ENCODE data around the gene HAND1.

The HAND1 gene

DNA sequence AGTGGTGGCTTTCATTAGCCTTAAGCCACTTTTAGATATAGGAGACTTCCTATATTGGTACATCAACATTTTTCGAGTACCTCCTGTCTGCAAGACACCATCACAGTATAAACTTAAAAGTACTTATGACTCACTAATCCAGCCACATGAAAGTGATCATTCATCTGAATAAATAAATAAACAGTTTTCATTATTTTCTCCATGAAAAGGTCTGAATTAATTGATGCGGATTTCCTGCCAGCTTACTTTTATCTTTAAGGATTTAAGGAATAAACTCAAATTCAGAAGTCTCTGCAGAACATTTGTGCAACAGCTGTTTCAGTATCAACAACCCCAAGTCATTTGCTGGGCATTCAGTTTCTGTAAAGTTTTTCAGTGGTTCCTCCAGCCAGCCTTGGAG, 28.2 kb downstream of the HAND1 start:
- DNase-seq: no peak

DNA sequence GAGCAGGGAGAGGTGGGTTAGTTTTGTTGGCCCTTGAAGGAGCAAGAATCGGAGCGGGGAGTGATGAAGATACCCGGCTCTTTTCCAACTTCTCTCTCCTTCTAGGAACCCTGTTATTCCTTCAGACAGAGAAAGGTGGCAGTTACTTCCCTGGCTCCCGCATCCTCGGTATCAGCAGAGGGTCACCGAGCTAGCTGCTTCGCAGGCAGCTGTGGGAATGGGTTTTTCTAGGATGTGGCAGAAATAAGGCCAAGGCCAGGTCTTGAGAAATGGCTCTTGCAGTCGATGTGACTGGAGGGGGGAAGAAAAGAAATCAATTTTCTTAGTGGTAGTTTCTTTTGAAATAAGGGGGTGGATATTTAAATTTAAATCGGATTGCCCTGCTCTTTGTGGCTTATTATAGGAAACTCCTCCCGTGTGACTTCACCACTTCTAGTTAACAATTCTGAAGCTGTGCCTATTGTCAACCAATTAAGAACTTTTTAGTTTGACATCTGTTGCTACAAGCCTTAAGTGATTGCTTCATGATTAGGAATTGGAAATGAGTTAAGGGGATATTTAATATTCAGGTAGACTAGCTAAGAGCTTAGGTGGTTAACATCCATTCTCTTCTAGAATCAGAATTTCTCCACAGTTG, 30.8 kb downstream of the HAND1 start:
- DNase-seq: no peak

DNA sequence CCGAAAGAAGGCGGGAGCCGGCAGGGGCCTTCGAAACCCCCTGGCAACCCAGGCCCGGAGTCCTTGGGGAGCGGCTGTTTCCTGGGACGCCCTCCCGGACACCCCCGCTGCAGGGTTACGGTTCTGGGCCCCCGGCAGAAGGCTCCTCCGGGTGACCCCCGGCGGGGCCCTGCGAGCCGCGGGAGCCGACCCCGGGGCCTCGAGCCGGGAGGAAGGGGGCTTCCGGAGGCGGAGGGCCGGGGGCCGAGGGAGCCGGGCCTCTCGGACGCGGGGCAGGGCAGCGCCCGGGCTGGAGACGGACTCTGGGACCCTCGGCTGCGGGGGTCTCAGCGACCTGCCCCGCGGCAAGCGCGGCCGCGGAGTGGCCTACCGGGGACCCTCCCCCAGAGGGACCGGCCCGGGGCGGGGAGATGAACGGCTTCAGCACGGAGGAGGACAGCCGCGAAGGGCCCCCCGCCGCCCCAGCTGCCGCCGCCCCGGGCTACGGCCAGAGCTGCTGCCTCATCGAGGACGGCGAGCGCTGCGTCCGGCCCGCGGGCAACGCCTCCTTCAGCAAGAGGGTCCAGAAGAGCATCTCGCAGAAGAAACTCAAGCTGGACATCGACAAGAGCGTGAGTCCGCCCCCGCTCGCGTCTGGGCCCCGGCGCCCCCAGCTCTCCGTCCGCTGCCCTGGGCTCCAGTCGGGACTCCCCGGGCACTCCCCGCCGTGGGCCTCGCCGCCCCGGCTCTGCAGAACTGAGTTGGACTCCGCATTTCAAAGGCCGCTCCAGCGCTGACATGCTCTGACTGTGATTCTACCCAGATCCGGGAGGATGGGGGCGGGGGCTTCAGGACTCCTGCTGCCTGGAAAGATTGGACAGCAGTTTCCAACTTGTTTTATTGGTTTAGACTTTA, 31.6 kb downstream of the HAND1 start:
- DNase-seq: no peak

GRCh38 chr5:154445422-154446194, 32.4 kb downstream of the HAND1 start, which contains the start of gene SAP30L:
SAP30L (plus strand) TSS chr5:154445997; CDS start chr5:154446605, 608 bp downstream.
- peak; percentile 89 for DNase-seq

DNA sequence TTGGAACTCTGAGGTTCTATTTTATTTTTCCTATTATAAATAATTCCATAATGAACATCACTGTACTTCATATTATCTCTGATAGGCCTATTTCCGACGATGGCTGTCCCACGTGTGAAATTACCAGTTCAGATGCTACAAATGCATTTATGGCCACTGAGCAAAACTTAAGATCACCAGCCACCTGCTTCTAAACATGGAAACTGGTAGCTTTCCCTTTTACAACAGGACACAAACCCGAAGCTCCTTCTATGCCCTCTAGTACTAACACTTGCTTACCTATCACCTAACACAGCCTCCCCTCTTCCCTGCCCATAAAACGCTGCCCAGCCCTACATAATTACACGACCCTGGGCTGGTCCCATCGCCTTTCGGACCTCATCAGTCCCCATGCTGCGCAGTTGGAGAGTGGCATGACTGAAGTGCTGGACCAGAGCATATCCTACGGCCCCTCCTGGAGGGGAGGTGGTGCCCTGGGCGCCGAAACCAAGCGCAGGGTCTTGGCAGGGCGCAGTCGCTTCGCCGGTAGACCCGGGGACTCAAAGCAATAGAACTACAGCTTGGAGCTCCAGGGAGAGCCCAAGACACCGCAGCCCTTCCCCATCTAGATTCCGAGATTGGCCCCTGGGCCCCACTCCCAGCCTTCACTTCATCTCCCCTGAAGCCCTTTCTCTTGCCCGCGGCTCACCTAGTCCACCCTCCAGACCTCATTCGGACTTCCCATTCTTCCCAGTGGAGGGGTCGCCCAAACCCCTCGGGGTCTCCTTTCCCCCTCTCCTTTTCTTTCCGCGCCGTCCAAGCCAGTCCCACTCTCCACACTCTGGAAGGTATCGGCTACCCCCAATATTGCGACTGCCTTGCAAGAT, 33.2 kb downstream of the HAND1 start:
- no peak for DNase-seq

DNA sequence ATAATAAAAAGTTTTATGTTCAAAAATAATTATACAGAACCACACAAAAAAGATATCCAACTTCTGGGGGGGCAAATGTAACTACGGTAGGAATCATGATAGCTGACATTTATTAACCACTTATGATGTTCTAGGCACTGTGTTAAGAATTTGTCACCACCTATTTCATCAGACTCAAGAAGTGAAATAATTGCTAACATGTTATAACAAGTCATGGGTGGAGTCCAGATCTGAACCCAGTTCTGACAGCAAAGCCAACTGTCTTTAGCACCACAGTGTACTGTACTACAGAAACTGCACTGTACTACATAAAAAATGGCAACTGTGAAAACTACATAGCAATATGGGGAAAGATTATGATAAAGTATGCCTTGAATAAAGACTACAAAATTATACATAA, 35.2 kb downstream of the HAND1 start:
- DNase-seq: no peak

DNA sequence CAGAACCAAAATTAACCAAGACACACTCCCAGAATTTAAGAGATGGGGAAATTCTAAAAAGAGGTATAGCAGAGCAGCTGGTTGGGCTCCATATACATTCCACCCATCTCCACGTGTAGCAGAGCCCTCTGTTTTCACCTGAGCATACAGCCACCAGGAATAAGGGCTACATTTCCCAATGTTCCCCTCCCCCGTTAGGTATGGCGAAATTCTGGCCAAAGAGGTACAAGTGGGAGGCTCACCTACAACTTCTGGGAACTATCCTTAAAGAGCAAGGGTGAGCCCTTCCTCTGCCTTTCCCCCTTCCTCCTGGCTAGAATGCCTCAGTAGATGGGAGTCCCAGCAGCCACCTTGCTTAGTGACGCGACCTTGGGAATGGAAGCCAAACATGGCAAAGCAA, 37.5 kb downstream of the HAND1 start:
- no peak for DNase-seq

DNA sequence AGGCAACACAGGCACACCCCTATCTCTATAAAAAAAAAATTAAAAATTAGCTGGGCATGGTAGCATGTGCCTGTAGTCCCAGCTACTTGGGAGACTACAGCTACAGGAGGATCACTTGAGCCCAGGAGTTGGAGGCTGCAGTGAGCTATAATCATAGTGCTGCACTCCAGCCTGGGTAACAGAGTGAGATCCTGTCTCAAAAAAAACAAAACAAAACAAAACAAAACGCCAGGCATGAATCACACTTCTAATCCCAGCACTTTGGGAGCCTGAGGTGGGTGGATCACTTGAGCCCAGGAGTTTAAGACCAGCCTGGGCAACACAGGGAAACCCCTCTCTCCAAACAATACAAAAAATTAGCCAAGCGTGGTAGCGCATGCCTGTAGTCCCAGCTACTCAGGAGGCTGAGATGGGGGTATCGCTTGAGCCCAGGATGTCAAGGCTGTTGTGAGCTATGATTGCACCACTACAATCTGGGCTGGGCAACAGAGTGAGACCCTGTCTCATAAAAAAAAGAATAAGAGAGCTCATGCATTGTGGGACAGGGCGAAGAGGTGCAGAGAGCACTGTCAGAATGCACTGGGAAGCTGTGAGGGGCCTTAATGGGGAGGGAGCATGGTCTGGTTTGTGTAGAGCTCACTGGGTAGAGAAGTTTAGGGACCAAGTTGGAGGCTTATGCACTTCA, 40.6 kb downstream of the HAND1 start:
- no peak for DNase-seq

GRCh38 chr5:154435226-154435625, 42.8 kb downstream of the HAND1 start:
- no peak for DNase-seq

GRCh38 chr5:154430961-154431630, 46.9 kb downstream of the HAND1 start:
- no peak for DNase-seq

GRCh38 chr5:154430466-154430865, 47.6 kb downstream of the HAND1 start:
- DNase-seq: no peak

GRCh38 chr5:154429341-154429740, 48.7 kb downstream of the HAND1 start:
- no peak for DNase-seq

- DNase-seq: no peak
Measured at GRCh38 chr5:154428208-154428607, 49.8 kb downstream of the HAND1 start.
